ENCODE data around the gene PRPF6.

The PRPF6 gene

GRCh38 chr20:64064145-64064698 lies 83.3 kb downstream of the PRPF6 start:
- DNase-seq (ENCODE audit: low read depth), result peak; percentile 37

- DNase-seq (ENCODE audit: low read depth), result no peak
These were observed 84.4 kb downstream of the PRPF6 start for GRCh38 chr20:64065062-64065973.

GRCh38 chr20:64065974-64066343 lies 85.0 kb downstream of the PRPF6 start:
- peak; percentile 59 for DNase-seq (ENCODE audit: low read depth)

- DNase-seq (ENCODE audit: low read depth), result no peak
These were observed 86.2 kb downstream of the PRPF6 start for GRCh38 chr20:64067005-64067632.

- DNase-seq (ENCODE audit: low read depth), result no peak
These were observed 86.9 kb downstream of the PRPF6 start for GRCh38 chr20:64067733-64068307.

GRCh38 chr20:64068386-64069208 lies 87.7 kb downstream of the PRPF6 start:
- no peak for DNase-seq (ENCODE audit: low read depth)

GRCh38 chr20:64069209-64069613 lies 88.3 kb downstream of the PRPF6 start:
- DNase-seq (ENCODE audit: low read depth), result no peak

GRCh38 chr20:64069614-64070243 lies 88.8 kb downstream of the PRPF6 start:
- no peak for DNase-seq (ENCODE audit: low read depth)

- DNase-seq (ENCODE audit: low read depth), result no peak
These were observed 89.5 kb downstream of the PRPF6 start for GRCh38 chr20:64070244-64070993.

- DNase-seq (ENCODE audit: low read depth), result no peak
These were observed 90.7 kb downstream of the PRPF6 start for GRCh38 chr20:64071341-64072332.

GRCh38 chr20:64072498-64073063 lies 91.6 kb downstream of the PRPF6 start:
- no peak for DNase-seq (ENCODE audit: low read depth)

GRCh38 chr20:64073476-64074183 lies 92.7 kb downstream of the PRPF6 start:
- DNase-seq (ENCODE audit: low read depth), result no peak

GRCh38 chr20:64074184-64074789 lies 93.4 kb downstream of the PRPF6 start:
- DNase-seq (ENCODE audit: low read depth), result no peak

GRCh38 chr20:64074963-64075362 lies 94.0 kb downstream of the PRPF6 start:
- DNase-seq (ENCODE audit: low read depth), result no peak

GRCh38 chr20:64075556-64075955 lies 94.6 kb downstream of the PRPF6 start:
- no peak for DNase-seq (ENCODE audit: low read depth)

GRCh38 chr20:64076061-64076997 lies 95.4 kb downstream of the PRPF6 start:
- no peak for DNase-seq (ENCODE audit: low read depth)

GRCh38 chr20:64077094-64077493 lies 96.2 kb downstream of the PRPF6 start:
- DNase-seq (ENCODE audit: low read depth), result no peak

All from GM04504 (cell line).